HCT116 (cell line): ENCODE data around the gene KAZN. TPM values are rescaled to one million over a fixed set of nuclear protein-coding genes. Genes with fewer than 3 reads are reported as not detected.
A peak's percentile ranks its signal among the peaks of the same experiment; 100 is the strongest.

Experiments
- ATAC-seq: fragments of 200-7000 bp; cut with Tn5 transposase; 2 replicates; pipeline ENCODE4 v1.9.1; 2020; ENCODE audit warnings: mild to moderate bottlenecking, moderate library complexity
- BruUV-seq: library from RNA; stranded (reverse); fragments of 400-500 nt; replicated peaks from 2 replicates; lab custom pipeline; 2021; lab: Mats Ljungman, UMichigan
- CTCF ChIA-PET: fragments of 300-600 bp; sonication (Branson Sonifier 250); formaldehyde crosslinking; loops from one replicate; lab custom pipeline; 2021; ENCODE audit warnings: antibody characterized with exemption; lab: Charles Lee
- POLR2A ChIA-PET: fragments of 300-600, 350-600 bp; sonication (Branson Sonifier 250); formaldehyde crosslinking; loops from one replicate; lab custom pipeline; 2021; ENCODE audit warnings: antibody characterized with exemption; lab: Charles Lee
- RAD21 ChIA-PET, 2 experiments: fragments of 300-600 bp; sonication (Branson Sonifier 250); formaldehyde crosslinking; loops; one replicate each; lab custom pipeline; 2023; ENCODE audit warnings: low total read pairs in 2 of 2; ENCODE audit not compliant: uncharacterized antibody in 2 of 2, unreplicated experiment in 2 of 2, low non-redundant PET in 1 of 2; lab: Charles Lee
- DNase-seq: peaks from one replicate; pipeline ENCODE4 v3.0.0-alpha.2; 2010; ENCODE audit warnings: low read depth, low spot score
- H2AFZ ChIP-seq: fragments of 200-600 bp; shearing (Covaris generic), sonication (generic); 2 replicates; pipeline ENCODE4 v1.6.1; 2017; ENCODE audit warnings: low read depth, mixed run types, mixed read lengths, antibody characterized with exemption, low read length; ENCODE audit not compliant: poor library complexity, severe bottlenecking
- H3K27ac ChIP-seq: 2 replicates; pipeline ENCODE4 v1.5.1; 2012; ENCODE audit warnings: low read depth, low read length
- H3K27me3 ChIP-seq: fragments of 200-600 bp; sonication (generic); 2 replicates; pipeline ENCODE4 v1.6.1; 2016; ENCODE audit warnings: mixed run types, low read length, mixed read lengths; ENCODE audit not compliant: insufficient read depth
- H3K36me3 ChIP-seq, 2 experiments: fragments of 200-500 bp in 1 of 2; fragments of 200-600 bp in 1 of 2; sonication (Bioruptor generic) in 1 of 2; sonication (generic) in 1 of 2; 2 replicates each; pipeline versions ENCODE4 v1.5.1 to v1.6.1; 2014 to 2016; ENCODE audit warnings: low read length in 2 of 2, inconsistent platforms in 1 of 2, mixed read lengths in 1 of 2, mixed run types in 1 of 2; ENCODE audit not compliant: insufficient read depth in 2 of 2, control insufficient read depth in 1 of 2
- H3K4me1 ChIP-seq, 2 experiments: fragments of 200-600 bp in 1 of 2; sonication (generic) in 1 of 2; 2 replicates each; pipeline versions ENCODE4 v1.5.1 to v1.6.1; 2012 to 2017; ENCODE audit warnings: low read length in 2 of 2, inconsistent platforms in 1 of 2, mild to moderate bottlenecking in 1 of 2, mixed read lengths in 1 of 2, mixed run types in 1 of 2, moderate library complexity in 1 of 2; ENCODE audit not compliant: insufficient read depth in 2 of 2, control insufficient read depth in 1 of 2
- H3K4me2 ChIP-seq: fragments of 200-600 bp; sonication (generic); 2 replicates; pipeline ENCODE4 v1.6.1; 2017; ENCODE audit warnings: mixed run types, low read length, mixed read lengths
- H3K4me3 ChIP-seq, 2 experiments: fragments of 200-600 bp in 1 of 2; sonication (generic) in 1 of 2; replicated peaks in 1 of 2; 2 replicates each; pipeline ENCODE4 v1.5.1; 2011 to 2016; ENCODE audit warnings: low read length in 2 of 2, control low read depth in 1 of 2, low read depth in 1 of 2, mild to moderate bottlenecking in 1 of 2, mixed read lengths in 1 of 2, mixed run types in 1 of 2
- H3K79me2 ChIP-seq: fragments of 200-600 bp; sonication (generic); 2 replicates; pipeline ENCODE4 v1.6.1; 2017; ENCODE audit warnings: mild to moderate bottlenecking, mixed run types, low read length, moderate library complexity, mixed read lengths; ENCODE audit not compliant: insufficient read depth
- H3K9ac ChIP-seq: fragments of 200-600 bp; sonication (generic); 2 replicates; pipeline ENCODE4 v1.6.1; 2016; ENCODE audit warnings: low read length, mixed read lengths
- H3K9me2 ChIP-seq: fragments of 200-600 bp; sonication (generic), shearing (Covaris generic); 2 replicates; pipeline ENCODE4 v1.6.1; 2017; ENCODE audit warnings: mixed run types, mild to moderate bottlenecking, moderate library complexity; ENCODE audit not compliant: insufficient read depth
- H3K9me3 ChIP-seq, 2 experiments: fragments of 200-500 bp in 1 of 2; fragments of 200-600 bp in 1 of 2; sonication (Bioruptor generic) in 1 of 2; sonication (generic) in 1 of 2; 2 replicates each; pipeline ENCODE4 v1.6.1; 2014 to 2017; ENCODE audit warnings: low read length in 2 of 2, mixed read lengths in 2 of 2, inconsistent platforms in 1 of 2, low read depth in 1 of 2, mild to moderate bottlenecking in 1 of 2, mixed run types in 1 of 2, moderate library complexity in 1 of 2; ENCODE audit not compliant: control insufficient read depth in 1 of 2, insufficient read depth in 1 of 2
- H4K20me1 ChIP-seq: fragments of 200-600 bp; sonication (generic), shearing (Covaris generic); 2 replicates; pipeline ENCODE4 v1.6.1; 2017; ENCODE audit warnings: mixed run types, mild to moderate bottlenecking, moderate library complexity; ENCODE audit not compliant: insufficient read depth
- CBX3 ChIP-seq: IDR thresholded peaks from 2 replicates; pipeline ENCODE4 v1.6.1; 2012; ENCODE audit warnings: low read depth
- CEBPB ChIP-seq: IDR thresholded peaks from 2 replicates; pipeline ENCODE4 v1.6.1; 2012; ENCODE audit warnings: low read depth
- EGR1 ChIP-seq: IDR thresholded peaks from 2 replicates; pipeline ENCODE4 v1.6.1; 2012; ENCODE audit warnings: low read depth
- ELF1 ChIP-seq: IDR thresholded peaks from 2 replicates; pipeline ENCODE4 v1.6.1; 2012; ENCODE audit warnings: low read depth, borderline replicate concordance
- EZH2 ChIP-seq: fragments of 200-600 bp; sonication (generic); IDR thresholded peaks from 2 replicates; pipeline ENCODE4 v1.6.1; 2017; ENCODE audit warnings: antibody characterized with exemption, mixed run types
- EZH2phosphoT487 ChIP-seq: fragments of 200-600 bp; IDR thresholded peaks from 2 replicates; pipeline ENCODE4 v1.6.1; 2018; ENCODE audit warnings: antibody characterized with exemption, borderline replicate concordance
- FOSL1 ChIP-seq: IDR thresholded peaks from 2 replicates; pipeline ENCODE4 v1.6.1; 2012; ENCODE audit warnings: low read depth
- JUND ChIP-seq: IDR thresholded peaks from 2 replicates; pipeline ENCODE4 v1.6.1; 2012
- POLR2AphosphoS5 ChIP-seq: IDR thresholded peaks from 2 replicates; pipeline ENCODE4 v1.6.1; 2011; ENCODE audit warnings: mild to moderate bottlenecking, low read depth, low read length, moderate library complexity
- SIN3A ChIP-seq: IDR thresholded peaks from 2 replicates; pipeline ENCODE4 v1.6.1; 2012; ENCODE audit warnings: low read depth
- SP1 ChIP-seq: IDR thresholded peaks from 2 replicates; pipeline ENCODE4 v1.6.1; 2012; ENCODE audit warnings: low read depth
- TCF7L2 ChIP-seq: IDR thresholded peaks from 2 replicates; pipeline ENCODE4 v1.7.0; 2011; ENCODE audit warnings: borderline replicate concordance, inconsistent platforms; ENCODE audit not compliant: insufficient read depth, insufficient read length; ENCODE audit errors: extremely low read depth
- YY1 ChIP-seq: IDR thresholded peaks from 2 replicates; pipeline ENCODE4 v1.6.1; 2011; ENCODE audit warnings: low read length, low read depth, moderate library complexity, mild to moderate bottlenecking; ENCODE audit not compliant: insufficient replicate concordance; ENCODE audit errors: extremely low read depth
- intact Hi-C: fragments of 100-400 bp; cut with micrococcal nuclease; formaldehyde crosslinking; loops from 2 replicates; pipeline ENCODE4 v1.10.0; 2022
- total RNA-seq: library from RNA; stranded (reverse); gene quantifications from one replicate; pipeline ENCODE4 v1.2.1, GENCODE V29; 2021; ENCODE audit not compliant: unreplicated experiment
- TF ChIP-seq, protein P1 (sequence below), 3 experiments: fragments of 200-600 bp in 1 of 3; sonication (generic) in 1 of 3; IDR thresholded peaks in 2 of 3; conservative IDR thresholded peaks in 1 of 3; 2 replicates each; pipeline ENCODE4 v1.5.1; 2012 to 2017; ENCODE audit warnings: low read depth in 2 of 3, low read length in 2 of 3, antibody characterized with exemption in 1 of 3, borderline replicate concordance in 1 of 3, control low read depth in 1 of 3, mild to moderate bottlenecking in 1 of 3, mixed read lengths in 1 of 3, mixed run types in 1 of 3, moderate library complexity in 1 of 3; ENCODE audit not compliant: insufficient read depth in 1 of 3

The KAZN gene
- total RNA-seq, 1 experiment from 2014 or later = 13.4 TPM

DNA sequence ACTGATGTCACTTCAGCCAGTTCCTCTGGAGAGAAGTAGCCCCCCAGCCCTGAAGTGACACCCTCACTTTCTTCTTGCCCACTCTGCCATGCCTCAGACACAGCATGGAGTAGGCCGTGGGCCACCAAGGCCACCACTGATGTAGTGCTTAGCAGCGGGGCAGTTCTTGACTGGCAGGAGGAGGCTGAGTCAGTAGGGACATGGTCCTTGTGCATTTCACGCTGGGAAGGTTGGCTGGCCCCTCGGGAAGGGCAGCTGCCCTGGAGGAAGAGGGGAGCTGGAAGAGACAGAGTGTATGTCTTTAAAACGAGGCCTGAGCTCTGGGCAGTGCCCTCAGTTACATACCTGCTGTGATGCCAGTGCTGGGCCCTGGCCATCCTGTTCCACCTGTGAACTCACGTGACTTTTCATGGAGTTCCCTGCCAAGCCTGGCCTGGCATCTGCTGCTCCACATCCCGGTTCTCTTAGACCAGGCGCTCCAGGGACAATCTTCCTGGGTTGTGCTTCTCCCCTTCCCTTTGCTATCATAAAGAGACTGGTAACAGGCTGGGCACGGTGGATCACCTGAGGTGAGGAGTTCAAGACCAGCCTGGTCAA, 396.5 kb downstream of the KAZN start:
- BruUV-seq = no TSS peak

DNA sequence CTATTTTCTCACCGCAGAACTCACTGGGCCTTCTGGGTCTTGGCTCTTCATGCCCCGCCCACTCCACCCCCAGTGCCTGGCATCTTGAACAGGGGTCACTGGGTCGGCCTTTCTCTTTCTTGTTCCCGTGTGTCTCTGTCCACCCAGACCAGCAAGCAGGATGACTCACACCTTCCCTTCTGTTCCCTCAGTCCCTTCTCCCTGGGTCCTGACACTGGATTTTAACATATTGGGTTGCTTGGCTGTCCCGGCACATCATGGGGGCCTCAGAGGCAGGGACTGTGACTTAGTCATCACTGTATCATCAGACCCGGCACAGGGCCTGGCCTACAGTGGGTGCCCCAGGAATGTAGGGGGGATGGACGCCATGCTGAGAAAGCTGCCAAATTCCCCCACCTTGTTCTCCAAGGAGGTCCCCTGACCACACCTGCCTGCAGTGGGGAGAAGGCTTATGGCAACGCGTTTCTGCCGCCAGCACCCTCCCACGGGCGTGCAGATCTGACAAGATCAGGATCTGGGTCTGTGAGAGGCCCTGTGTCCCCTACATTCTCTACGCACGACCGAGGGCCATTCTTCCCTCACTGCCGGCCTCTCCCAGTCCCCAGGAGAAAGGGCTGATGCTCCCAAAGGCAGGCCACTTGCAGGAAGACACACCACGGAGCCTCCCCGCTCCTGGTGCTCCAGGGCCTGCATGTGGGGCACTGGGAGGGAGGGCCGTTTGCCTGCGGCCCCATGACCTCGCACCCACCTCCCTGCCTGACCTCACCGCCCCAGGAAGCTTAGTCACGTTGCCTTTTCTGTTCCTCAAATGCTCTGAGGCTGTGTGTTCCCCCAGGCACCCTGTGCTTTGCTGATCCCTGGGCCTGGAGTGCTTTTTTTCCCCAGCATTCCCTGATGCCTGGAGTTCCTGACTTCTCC, 397.9 kb downstream of the KAZN start:
- POLR2A ChIA-PET = no interaction called here
- Histone ChIP-seq H3K4me1 (peaks cover 26 to 36% of the 10 kb centered on the region in 2 experiments), H3K27ac (peak overlapping the region; percentile 83), H3K36me3 (no peaks in the 10 kb centered on the region), H2AFZ (no peak overlapping the region), H3K9me3 (no peaks in the 10 kb centered on the region), H3K9me2 (no peaks in the 10 kb centered on the region), H3K79me2 (peaks cover 7% of the 10 kb centered on the region; the same call in 1 of the 2 replicates), H3K4me2 (peak overlapping the region; percentile 92), H3K9ac (peak overlapping the region; percentile 58), H3K4me3 (peak overlapping the region; percentile 26 to 54), H3K27me3 (no peaks in the 10 kb centered on the region), H4K20me1 (no peaks in the 10 kb centered on the region)
- CTCF ChIA-PET = no interaction called here
- DNase-seq (peak; percentile 67), ATAC-seq (peak; percentile 86)
- RAD21 ChIA-PET = interaction anchor here in 1 of 2 experiments (0.5 kb wide), 1 partner anchor 53 kb away, joined by 5 read pairs; no protein-coding TSS in a partner anchor
- intact Hi-C loops = no loop called here
- no TSS peak for BruUV-seq
- peak; percentile 74 for TF ChIP-seq SP1
- peak; percentile 87 for TF ChIP-seq JUND
- peak; percentile 83 for TF ChIP-seq EGR1
- peak; percentile 85 for TF ChIP-seq FOSL1
- no peak for TF ChIP-seq TCF7L2
- TF ChIP-seq, protein P1, sequence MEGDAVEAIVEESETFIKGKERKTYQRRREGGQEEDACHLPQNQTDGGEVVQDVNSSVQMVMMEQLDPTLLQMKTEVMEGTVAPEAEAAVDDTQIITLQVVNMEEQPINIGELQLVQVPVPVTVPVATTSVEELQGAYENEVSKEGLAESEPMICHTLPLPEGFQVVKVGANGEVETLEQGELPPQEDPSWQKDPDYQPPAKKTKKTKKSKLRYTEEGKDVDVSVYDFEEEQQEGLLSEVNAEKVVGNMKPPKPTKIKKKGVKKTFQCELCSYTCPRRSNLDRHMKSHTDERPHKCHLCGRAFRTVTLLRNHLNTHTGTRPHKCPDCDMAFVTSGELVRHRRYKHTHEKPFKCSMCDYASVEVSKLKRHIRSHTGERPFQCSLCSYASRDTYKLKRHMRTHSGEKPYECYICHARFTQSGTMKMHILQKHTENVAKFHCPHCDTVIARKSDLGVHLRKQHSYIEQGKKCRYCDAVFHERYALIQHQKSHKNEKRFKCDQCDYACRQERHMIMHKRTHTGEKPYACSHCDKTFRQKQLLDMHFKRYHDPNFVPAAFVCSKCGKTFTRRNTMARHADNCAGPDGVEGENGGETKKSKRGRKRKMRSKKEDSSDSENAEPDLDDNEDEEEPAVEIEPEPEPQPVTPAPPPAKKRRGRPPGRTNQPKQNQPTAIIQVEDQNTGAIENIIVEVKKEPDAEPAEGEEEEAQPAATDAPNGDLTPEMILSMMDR (IDR thresholded peaks at IDR 0.05 in 2 of 3, conservative IDR thresholded peaks at IDR 0.05 in 1 of 3; ENCODE audit: borderline replicate concordance in 1 of 3, insufficient read depth in 1 of 3, low read depth in 2 of 3, low read length in 2 of 3) = peak in 2 of 3 experiments; percentile 25 to 40; a peak in 2 of 6 replicates
- no peak for TF ChIP-seq ELF1
- peak; percentile 69; the same call in 1 of the 2 replicates for TF ChIP-seq CBX3
- TF ChIP-seq CEBPB = no peak
- peak; percentile 39; the same call in 1 of the 2 replicates for TF ChIP-seq POLR2AphosphoS5

More for the DNA sequence above, 396.5 kb downstream of the KAZN start:
- intact Hi-C loops = no loop called here
- peaks cover 26 to 36% of the 10 kb centered on the region in 2 experiments for H3K4me1 ChIP-seq
- TF ChIP-seq EZH2phosphoT487 (no peak), CEBPB (no peak), SIN3A (no peak), EZH2 (no peak), CBX3 (no peak), FOSL1 (no peak), TCF7L2 (no peak), EGR1 (no peak), JUND (no peak), YY1 (no peak)
- H3K36me3 ChIP-seq = no peaks in the 10 kb centered on the region
- H3K9ac ChIP-seq = no peak overlapping the region
- H3K4me2 ChIP-seq = no peak overlapping the region
- ChIA-PET RAD21 (no interaction called here), POLR2A (no interaction called here), CTCF (no interaction called here)
- H3K79me2 ChIP-seq = peaks cover 7% of the 10 kb centered on the region; the same call in 1 of the 2 replicates
- ATAC-seq (no peak), DNase-seq (no peak)
- H4K20me1 ChIP-seq = no peaks in the 10 kb centered on the region
- H3K4me3 ChIP-seq = no peak overlapping the region
- no peak overlapping the region for H3K27ac ChIP-seq
- H3K9me2 ChIP-seq = no peaks in the 10 kb centered on the region
- H2AFZ ChIP-seq = no peak overlapping the region
- H3K27me3 ChIP-seq = no peaks in the 10 kb centered on the region
- no peaks in the 10 kb centered on the region for H3K9me3 ChIP-seq
